ENCODE results near the gene IGSF6.
"Not testable (repeated sequence)": the region's sequence is repeated elsewhere in the genome, so short reads cannot be mapped to it uniquely, and the experiment has no call there.

The IGSF6 gene

GRCh38 chr16:21652453-21652852 is at the start of gene IGSF6:
Gene IGSF6 (minus strand): TSS chr16:21652608. CDS start chr16:21652598, 10 bp downstream.
- no peak for DNase-seq

GRCh38 chr16:21701271-21701670 is 48.9 kb upstream of the IGSF6 start:
- DNase-seq = no peak

- no peak for DNase-seq
Observed at GRCh38 chr16:21698169-21699032, 46.0 kb upstream of the IGSF6 start.

GRCh38 chr16:21697032-21697431 is 44.6 kb upstream of the IGSF6 start:
- DNase-seq = no peak

GRCh38 chr16:21694609-21695008 is 42.2 kb upstream of the IGSF6 start:
- DNase-seq = no peak

- not testable (repeated sequence) for DNase-seq
Observed at GRCh38 chr16:21690967-21691366, 38.6 kb upstream of the IGSF6 start.

GRCh38 chr16:21689107-21689506 is 36.7 kb upstream of the IGSF6 start:
- no peak for DNase-seq

GRCh38 chr16:21685034-21685455 is 32.6 kb upstream of the IGSF6 start:
- DNase-seq = no peak

- DNase-seq = peak; percentile 54
Observed at GRCh38 chr16:21684199-21684598, 31.8 kb upstream of the IGSF6 start.

- no peak for DNase-seq
Observed at GRCh38 chr16:21683184-21683583, 30.8 kb upstream of the IGSF6 start.

GRCh38 chr16:21680714-21681113 is 28.3 kb upstream of the IGSF6 start:
- not testable (repeated sequence) for DNase-seq

GRCh38 chr16:21674456-21674855 is 22.0 kb upstream of the IGSF6 start:
- DNase-seq = not testable (repeated sequence)

GRCh38 chr16:21673469-21673868 is 21.1 kb upstream of the IGSF6 start:
- DNase-seq = no peak

- no peak for DNase-seq
Observed at GRCh38 chr16:21667575-21667974, 15.2 kb upstream of the IGSF6 start.

GRCh38 chr16:21666772-21667171 is 14.4 kb upstream of the IGSF6 start:
- DNase-seq = no peak

- DNase-seq = no peak
Observed at GRCh38 chr16:21664801-21665492, 12.5 kb upstream of the IGSF6 start.

GRCh38 chr16:21663889-21664647 is 11.7 kb upstream of the IGSF6 start, which contains the start of gene OTOA:
Gene OTOA (plus strand): TSS chr16:21663968. CDS start chr16:21678515, 14,547 bp downstream.
- DNase-seq = peak; percentile 16

GRCh38 chr16:21659124-21659523 is 6.7 kb upstream of the IGSF6 start:
- no peak for DNase-seq

- peak; percentile 63 for DNase-seq
Observed at GRCh38 chr16:21656795-21657768, 4.7 kb upstream of the IGSF6 start.

- DNase-seq = no peak
Observed at GRCh38 chr16:21654881-21655280, 2.5 kb upstream of the IGSF6 start.

GRCh38 chr16:21654466-21654865 is 2.1 kb upstream of the IGSF6 start:
- no peak for DNase-seq

GRCh38 chr16:21653571-21653970 is 1.2 kb upstream of the IGSF6 start:
- no peak for DNase-seq
